ACC112 (cell line): ENCODE measurements around the gene PSMD8.
"Not testable (repeated sequence)": the region's sequence is repeated elsewhere in the genome, so short reads cannot be mapped to it uniquely, and the experiment has no call there.

Source experiments
- H2AFZ ChIP-seq: fragments of 200-600 bp; sonication (generic); one replicate; pipeline ENCODE4 v1.6.0; 2017; ENCODE audit warnings: antibody characterized with exemption, low read length; ENCODE audit not compliant: unreplicated experiment
- H3K27ac ChIP-seq: fragments of 200-600 bp; sonication (generic); 2 replicates; pipeline ENCODE4 v1.5.1; 2014; ENCODE audit warnings: low read depth, mild to moderate bottlenecking, antibody characterized with exemption, low read length, moderate library complexity
- H3K27me3 ChIP-seq: fragments of 200-600 bp; sonication (generic); 2 replicates; pipeline ENCODE4 v1.6.1; 2014; ENCODE audit warnings: mild to moderate bottlenecking, antibody characterized with exemption, low read length, moderate library complexity, mixed read lengths; ENCODE audit not compliant: insufficient read depth
- H3K36me3 ChIP-seq: fragments of 200-600 bp; sonication (generic); 2 replicates; pipeline ENCODE4 v1.6.1; 2016; ENCODE audit warnings: mild to moderate bottlenecking, antibody characterized with exemption, low read length, moderate library complexity, mixed read lengths; ENCODE audit not compliant: insufficient read depth
- H3K4me1 ChIP-seq: fragments of 200-600 bp; sonication (generic); one replicate; pipeline ENCODE4 v1.6.1; 2016; ENCODE audit warnings: low read length, mixed read lengths; ENCODE audit not compliant: insufficient read depth, unreplicated experiment, control insufficient read depth
- H3K4me3 ChIP-seq: fragments of 200-600 bp; sonication (generic); 2 replicates; pipeline ENCODE4 v1.5.1; 2014; ENCODE audit warnings: mild to moderate bottlenecking, low read depth, low read length
- H3K79me2 ChIP-seq: fragments of 200-600 bp; sonication (generic); one replicate; pipeline ENCODE4 v1.6.0; 2016; ENCODE audit warnings: low read length; ENCODE audit not compliant: control insufficient read depth, unreplicated experiment, insufficient read depth

The PSMD8 gene

GRCh38 chr19:38399081-38399480 lies 24.7 kb downstream of the PSMD8 start:
- Histone ChIP-seq H3K4me1 (no peaks in the 10 kb centered on the region), H2AFZ (no peak overlapping the region), H3K27me3 (no peaks in the 10 kb centered on the region), H3K27ac (no peak overlapping the region), H3K36me3 (peaks cover 7% of the 10 kb centered on the region; the same call in 1 of the 2 replicates), H3K4me3 (no peak overlapping the region), H3K79me2 (no peaks in the 10 kb centered on the region)

- Histone ChIP-seq H3K4me1 (no peaks in the 10 kb centered on the region), H3K27ac (no peak overlapping the region), H3K36me3 (peaks cover 3% of the 10 kb centered on the region; the same call in 1 of the 2 replicates), H3K79me2 (no peaks in the 10 kb centered on the region), H2AFZ (no peak overlapping the region), H3K4me3 (no peak overlapping the region), H3K27me3 (no peaks in the 10 kb centered on the region)
These were observed 25.2 kb downstream of the PSMD8 start for GRCh38 chr19:38399537-38399936.

- H3K27ac ChIP-seq = no peak overlapping the region
- H3K27me3 ChIP-seq = no peaks in the 10 kb centered on the region
- no peak overlapping the region for H3K4me3 ChIP-seq
- H3K4me1 ChIP-seq = no peaks in the 10 kb centered on the region
- H2AFZ ChIP-seq = no peak overlapping the region
- H3K36me3 ChIP-seq = no peaks in the 10 kb centered on the region
- H3K79me2 ChIP-seq = no peaks in the 10 kb centered on the region
These were observed 26.0 kb downstream of the PSMD8 start for GRCh38 chr19:38400361-38400760.

- Histone ChIP-seq H3K27ac (no peak overlapping the region), H3K4me1 (no peaks in the 10 kb centered on the region), H2AFZ (no peak overlapping the region), H3K79me2 (no peaks in the 10 kb centered on the region), H3K4me3 (no peak overlapping the region), H3K27me3 (no peaks in the 10 kb centered on the region), H3K36me3 (no peaks in the 10 kb centered on the region)
These were observed 26.8 kb downstream of the PSMD8 start for GRCh38 chr19:38401148-38401547.

GRCh38 chr19:38402623-38402966 lies 28.2 kb downstream of the PSMD8 start:
- Histone ChIP-seq H3K36me3 (no peaks in the 10 kb centered on the region), H3K79me2 (no peaks in the 10 kb centered on the region), H3K4me3 (peak overlapping the region; percentile 73), H3K4me1 (no peaks in the 10 kb centered on the region), H2AFZ (peak overlapping the region; percentile 50), H3K27ac (no peak overlapping the region), H3K27me3 (no peaks in the 10 kb centered on the region)

- Histone ChIP-seq H2AFZ (peak within 1 kb of the TSS; percentile 85), H3K4me1 (no peaks in the 10 kb centered on the region), H3K36me3 (no peaks in the 10 kb centered on the region), H3K79me2 (no peaks in the 10 kb centered on the region), H3K27ac (no peak within 1 kb of the TSS), H3K27me3 (no peaks in the 10 kb centered on the region), H3K4me3 (peak within 1 kb of the TSS; percentile 82)
These were observed 28.8 kb downstream of the PSMD8 start, which contains the start of gene FAM98C for GRCh38 chr19:38402967-38403674. TSS of gene FAM98C (plus strand) at chr19:38403093. CDS start at chr19:38403154, 61 bp downstream.

- no peaks in the 10 kb centered on the region for H3K27me3 ChIP-seq
- H2AFZ ChIP-seq = no peak overlapping the region
- H3K4me3 ChIP-seq = no peak overlapping the region
- no peaks in the 10 kb centered on the region for H3K79me2 ChIP-seq
- no peaks in the 10 kb centered on the region for H3K4me1 ChIP-seq
- H3K27ac ChIP-seq = no peak overlapping the region
- H3K36me3 ChIP-seq = no peaks in the 10 kb centered on the region
These were observed 30.5 kb downstream of the PSMD8 start for GRCh38 chr19:38404858-38405257.

- Histone ChIP-seq H3K4me3 (no peak overlapping the region), H2AFZ (no peak overlapping the region), H3K4me1 (no peaks in the 10 kb centered on the region), H3K27me3 (no peaks in the 10 kb centered on the region), H3K36me3 (no peaks in the 10 kb centered on the region), H3K27ac (no peak overlapping the region), H3K79me2 (no peaks in the 10 kb centered on the region)
These were observed 30.9 kb downstream of the PSMD8 start for GRCh38 chr19:38405276-38405675.

GRCh38 chr19:38409631-38410133 lies 35.3 kb downstream of the PSMD8 start:
- Histone ChIP-seq H3K36me3 (no peaks in the 10 kb centered on the region), H3K4me3 (no peak overlapping the region), H2AFZ (no peak overlapping the region), H3K27ac (no peak overlapping the region), H3K27me3 (no peaks in the 10 kb centered on the region), H3K4me1 (no peaks in the 10 kb centered on the region), H3K79me2 (no peaks in the 10 kb centered on the region)

- not testable (repeated sequence) for H3K79me2 ChIP-seq, H3K4me1 ChIP-seq, H2AFZ ChIP-seq, H3K4me3 ChIP-seq, H3K27ac ChIP-seq, H3K27me3 ChIP-seq, H3K36me3 ChIP-seq
These were observed 36.0 kb downstream of the PSMD8 start for GRCh38 chr19:38410407-38410806.

- no peak overlapping the region for H3K4me3 ChIP-seq
- no peak overlapping the region for H2AFZ ChIP-seq
- H3K4me1 ChIP-seq = no peaks in the 10 kb centered on the region
- H3K27me3 ChIP-seq = no peaks in the 10 kb centered on the region
- no peaks in the 10 kb centered on the region for H3K36me3 ChIP-seq
- no peak overlapping the region for H3K27ac ChIP-seq
- H3K79me2 ChIP-seq = no peaks in the 10 kb centered on the region
These were observed 36.8 kb downstream of the PSMD8 start for GRCh38 chr19:38411041-38411712.
